ENCODE measurements around the gene CCL13.

CCL13 gene

GRCh38 chr17:34351096-34351495 lies 5.2 kb upstream of the CCL13 start:
- TF ChIP-seq, protein P1, sequence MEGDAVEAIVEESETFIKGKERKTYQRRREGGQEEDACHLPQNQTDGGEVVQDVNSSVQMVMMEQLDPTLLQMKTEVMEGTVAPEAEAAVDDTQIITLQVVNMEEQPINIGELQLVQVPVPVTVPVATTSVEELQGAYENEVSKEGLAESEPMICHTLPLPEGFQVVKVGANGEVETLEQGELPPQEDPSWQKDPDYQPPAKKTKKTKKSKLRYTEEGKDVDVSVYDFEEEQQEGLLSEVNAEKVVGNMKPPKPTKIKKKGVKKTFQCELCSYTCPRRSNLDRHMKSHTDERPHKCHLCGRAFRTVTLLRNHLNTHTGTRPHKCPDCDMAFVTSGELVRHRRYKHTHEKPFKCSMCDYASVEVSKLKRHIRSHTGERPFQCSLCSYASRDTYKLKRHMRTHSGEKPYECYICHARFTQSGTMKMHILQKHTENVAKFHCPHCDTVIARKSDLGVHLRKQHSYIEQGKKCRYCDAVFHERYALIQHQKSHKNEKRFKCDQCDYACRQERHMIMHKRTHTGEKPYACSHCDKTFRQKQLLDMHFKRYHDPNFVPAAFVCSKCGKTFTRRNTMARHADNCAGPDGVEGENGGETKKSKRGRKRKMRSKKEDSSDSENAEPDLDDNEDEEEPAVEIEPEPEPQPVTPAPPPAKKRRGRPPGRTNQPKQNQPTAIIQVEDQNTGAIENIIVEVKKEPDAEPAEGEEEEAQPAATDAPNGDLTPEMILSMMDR (conservative IDR thresholded peaks at IDR 0.05): no peak
- no peak overlapping the region for H3K27ac ChIP-seq

DNA sequence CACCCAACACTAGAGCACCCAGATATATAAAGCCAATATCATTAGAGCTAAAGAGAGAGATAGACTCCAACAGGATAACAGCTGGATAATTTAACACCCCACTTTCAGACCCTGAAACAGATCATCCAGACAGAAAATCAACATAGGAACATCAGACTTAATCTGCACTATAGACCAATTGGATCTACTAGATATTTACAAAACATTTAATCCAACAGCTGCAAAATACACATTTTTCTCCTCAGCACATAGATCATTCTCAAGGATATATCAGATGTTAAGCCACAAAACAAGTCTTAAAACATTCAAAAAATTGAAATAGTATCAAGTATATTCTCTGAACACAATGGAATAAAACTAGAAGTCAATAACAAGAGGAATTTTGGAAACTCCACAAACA lies 4.1 kb upstream of the CCL13 start:
- no peak overlapping the region for H3K27ac ChIP-seq

DNA sequence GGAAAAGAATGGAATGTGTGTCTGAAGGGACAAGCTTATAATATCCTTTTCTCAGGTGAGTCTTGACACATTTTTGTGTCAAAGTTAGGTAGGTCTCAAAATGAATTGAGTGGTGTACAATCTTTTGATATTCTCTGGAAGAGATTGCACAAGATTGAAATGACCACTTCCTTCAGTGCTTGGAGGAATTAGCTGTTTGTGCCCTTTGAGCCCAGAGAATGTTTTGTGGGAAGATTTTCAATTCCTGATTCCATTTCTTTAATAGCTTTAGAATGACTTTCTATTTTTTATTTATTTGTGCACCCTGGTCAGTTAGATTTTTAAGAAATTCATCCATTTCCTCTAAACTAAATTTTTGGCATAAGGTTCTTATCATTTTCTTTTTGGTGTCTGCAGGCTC lies 1.6 kb upstream of the CCL13 start:
- TF ChIP-seq, protein P1 (conservative IDR thresholded peaks at IDR 0.05): no peak
- no peak overlapping the region for H3K27ac ChIP-seq

More for the DNA sequence above, 4.1 kb upstream of the CCL13 start:
- TF ChIP-seq, protein P1 (conservative IDR thresholded peaks at IDR 0.05): no peak

DNA sequence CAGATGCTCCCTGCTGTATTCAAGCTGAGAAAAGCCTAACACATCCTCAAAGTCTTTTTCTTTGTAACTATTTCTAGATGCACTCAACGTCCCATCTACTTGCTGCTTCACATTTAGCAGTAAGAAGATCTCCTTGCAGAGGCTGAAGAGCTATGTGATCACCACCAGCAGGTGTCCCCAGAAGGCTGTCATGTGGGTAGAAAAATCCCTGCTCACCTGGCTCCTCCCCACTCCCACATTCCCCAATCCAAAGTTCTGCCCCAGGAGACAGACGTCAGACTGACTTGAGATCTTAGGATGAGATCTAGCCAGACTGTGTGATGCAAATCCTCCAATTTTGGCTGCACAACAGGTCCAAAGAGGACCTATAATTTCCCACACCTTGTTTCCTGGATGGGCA lies 1.1 kb downstream of the CCL13 start:
- H3K27ac ChIP-seq: no peak overlapping the region
- TF ChIP-seq, protein P1 (conservative IDR thresholded peaks at IDR 0.05): peak; percentile 20; the same call in 1 of the 2 replicates

DNA sequence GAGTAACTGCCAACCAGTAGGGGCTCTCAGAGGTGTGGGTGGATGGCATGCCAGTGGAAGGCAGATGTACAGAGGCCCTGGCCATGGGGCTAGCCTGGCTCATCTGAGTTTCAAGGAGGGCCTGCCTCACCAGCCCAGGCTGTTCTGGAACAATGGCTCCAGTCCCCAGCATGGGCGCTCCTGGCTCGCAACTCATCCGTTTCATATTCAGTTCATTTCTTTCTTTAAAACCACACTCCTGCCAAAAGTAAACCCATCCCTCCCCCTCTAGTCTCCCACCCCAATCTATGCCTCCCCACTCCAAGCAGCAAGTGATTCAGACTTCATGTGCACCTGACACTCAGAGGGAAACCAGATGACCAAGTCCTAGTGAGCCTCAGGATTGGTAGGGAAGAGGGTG lies 2.4 kb downstream of the CCL13 start:
- TF ChIP-seq, protein P1 (conservative IDR thresholded peaks at IDR 0.05): no peak
- H3K27ac ChIP-seq: no peak overlapping the region

DNA sequence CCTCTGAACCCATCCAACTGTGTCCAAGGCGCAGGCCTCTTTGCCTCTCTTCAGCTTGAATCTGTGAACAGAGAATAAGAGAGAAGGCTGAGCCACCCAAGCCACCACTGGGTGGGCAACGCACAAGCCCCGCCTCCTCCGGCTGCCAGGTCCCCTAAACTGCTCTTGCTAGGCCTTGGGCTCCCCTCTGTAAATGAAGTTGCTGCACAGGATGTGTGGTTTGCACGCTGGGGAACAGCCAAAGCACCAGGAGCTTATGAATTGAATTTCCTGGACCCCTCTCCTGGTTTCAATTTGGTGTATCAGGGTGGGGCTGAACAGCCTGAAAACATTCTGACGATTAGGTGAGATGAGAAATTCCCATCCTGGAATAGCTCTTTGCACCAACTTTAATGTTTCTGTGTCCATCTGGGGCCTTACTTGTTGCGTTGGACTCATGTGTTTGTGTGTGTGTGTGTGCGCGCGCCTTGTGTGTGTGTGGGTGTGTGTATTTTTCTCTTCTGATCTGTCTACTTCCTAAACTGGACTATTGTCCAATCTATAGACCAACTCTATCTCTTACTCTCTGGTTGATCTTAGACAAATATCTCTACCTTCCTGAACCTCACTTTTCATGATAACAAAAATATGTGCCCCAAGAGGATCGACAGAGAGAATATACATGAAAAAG lies 4.5 kb downstream of the CCL13 start:
- no peak overlapping the region for H3K27ac ChIP-seq
- TF ChIP-seq, protein P1 (conservative IDR thresholded peaks at IDR 0.05): no peak

GRCh38 chr17:34361478-34362061 lies 5.3 kb downstream of the CCL13 start:
- H3K27ac ChIP-seq: no peak overlapping the region
- TF ChIP-seq, protein P1 (conservative IDR thresholded peaks at IDR 0.05): peak; percentile 100
